Osteoblast (primary cell): ENCODE results near the gene PARD3. TPM values are rescaled to one million over a fixed set of nuclear protein-coding genes. Genes with fewer than 3 reads are reported as not detected.
"Not testable (repeated sequence)": the region's sequence is repeated elsewhere in the genome, so short reads cannot be mapped to it uniquely, and the experiment has no call there.

Source experiments
- DNase-seq: peaks from one replicate; pipeline ENCODE4 v3.0.0; 2011; ENCODE audit warnings: low spot score, mixed read lengths; ENCODE audit not compliant: insufficient read length; ENCODE audit errors: missing footprints
- H2AFZ ChIP-seq: 2 replicates; pipeline ENCODE4 v1.6.0; 2011; ENCODE audit warnings: mild to moderate bottlenecking, low read length
- H3K27ac ChIP-seq: 2 replicates; pipeline ENCODE4 v1.5.1; 2011; ENCODE audit warnings: mild to moderate bottlenecking, low read depth, low read length, moderate library complexity
- H3K27me3 ChIP-seq: 2 replicates; pipeline ENCODE4 v1.6.0; 2012; ENCODE audit warnings: mild to moderate bottlenecking, control low read depth, inconsistent platforms, low read length, moderate library complexity; ENCODE audit not compliant: insufficient read depth
- H3K36me3 ChIP-seq: 2 replicates; pipeline ENCODE4 v1.5.1; 2011; ENCODE audit warnings: mild to moderate bottlenecking, low read length, control low read depth, moderate library complexity; ENCODE audit not compliant: insufficient read depth
- H3K4me1 ChIP-seq: 2 replicates; pipeline ENCODE4 v1.5.1; 2011; ENCODE audit warnings: mild to moderate bottlenecking, low read length, control low read depth, moderate library complexity; ENCODE audit not compliant: insufficient read depth
- H3K4me2 ChIP-seq: 2 replicates; pipeline ENCODE4 v1.6.0; 2011; ENCODE audit warnings: mild to moderate bottlenecking, low read length; ENCODE audit not compliant: insufficient read depth
- H3K4me3 ChIP-seq: fragments of 200-600 bp; sonication (generic); 3 replicates; pipeline ENCODE4 v1.5.1; 2012; ENCODE audit warnings: mild to moderate bottlenecking, low read length, inconsistent platforms; ENCODE audit not compliant: insufficient read depth
- H3K79me2 ChIP-seq: 2 replicates; pipeline ENCODE4 v1.6.0; 2012; ENCODE audit warnings: mild to moderate bottlenecking, low read length, control low read depth, inconsistent platforms; ENCODE audit not compliant: insufficient read depth
- H3K9me3 ChIP-seq: 2 replicates; pipeline ENCODE4 v1.5.1; 2011; ENCODE audit warnings: low read depth, low read length, control low read depth
- H4K20me1 ChIP-seq: 2 replicates; pipeline ENCODE4 v1.6.0; 2012; ENCODE audit warnings: mild to moderate bottlenecking, low read length, control low read depth; ENCODE audit not compliant: insufficient read depth
- CTCF ChIP-seq: IDR thresholded peaks from 2 replicates; pipeline ENCODE4 v1.5.1; 2011; ENCODE audit warnings: mild to moderate bottlenecking, low read depth, low read length, moderate library complexity; ENCODE audit errors: extremely low read depth
- total RNA-seq: library from RNA; depleted of rRNA; stranded (reverse); fragments of >200 nt; gene quantifications from 2 replicates; pipeline ENCODE4 v1.2.3, GENCODE V29; 2012

PARD3 gene
- total RNA-seq, 1 donor: 71.7 TPM

- H4K20me1 ChIP-seq: peaks cover 5% of the 10 kb centered on the region
- H3K27me3 ChIP-seq: no peaks in the 10 kb centered on the region
- no peaks in the 10 kb centered on the region for H3K9me3 ChIP-seq
- H3K27ac ChIP-seq: peak overlapping the region; percentile 46
- DNase-seq: no peak
- H3K4me3 ChIP-seq: no peak overlapping the region
- H3K4me2 ChIP-seq: peak overlapping the region; percentile 78
- H3K4me1 ChIP-seq: peaks cover 26% of the 10 kb centered on the region
- no peak overlapping the region for H2AFZ ChIP-seq
- H3K79me2 ChIP-seq: no peaks in the 10 kb centered on the region
- no peaks in the 10 kb centered on the region for H3K36me3 ChIP-seq
- TF ChIP-seq CTCF: no peak
Measured at GRCh38 chr10:34432589-34432988, 382.5 kb downstream of the PARD3 start.

- no peak overlapping the region for H3K27ac ChIP-seq
- H3K36me3 ChIP-seq: no peaks in the 10 kb centered on the region
- no peak overlapping the region for H3K4me2 ChIP-seq
- no peaks in the 10 kb centered on the region for H3K9me3 ChIP-seq
- no peak overlapping the region for H2AFZ ChIP-seq
- peaks cover 26% of the 10 kb centered on the region for H3K4me1 ChIP-seq
- H3K4me3 ChIP-seq: no peak overlapping the region
- H4K20me1 ChIP-seq: peaks cover 5% of the 10 kb centered on the region
- H3K27me3 ChIP-seq: no peaks in the 10 kb centered on the region
- TF ChIP-seq CTCF: no peak
- no peaks in the 10 kb centered on the region for H3K79me2 ChIP-seq
- DNase-seq: no peak
Measured at GRCh38 chr10:34430685-34431084, 384.4 kb downstream of the PARD3 start.

- H3K9me3 ChIP-seq: no peaks in the 10 kb centered on the region
- H4K20me1 ChIP-seq: no peaks in the 10 kb centered on the region
- H3K4me1 ChIP-seq: peaks cover 13% of the 10 kb centered on the region
- no peaks in the 10 kb centered on the region for H3K36me3 ChIP-seq
- H3K4me2 ChIP-seq: no peak overlapping the region
- no peak for DNase-seq
- H2AFZ ChIP-seq: no peak overlapping the region
- no peaks in the 10 kb centered on the region for H3K79me2 ChIP-seq
- TF ChIP-seq CTCF: no peak
- no peaks in the 10 kb centered on the region for H3K27me3 ChIP-seq
- no peak overlapping the region for H3K27ac ChIP-seq
- H3K4me3 ChIP-seq: no peak overlapping the region
Measured at GRCh38 chr10:34428501-34428900, 386.6 kb downstream of the PARD3 start.

GRCh38 chr10:34427911-34428216, 387.2 kb downstream of the PARD3 start:
- no peaks in the 10 kb centered on the region for H3K36me3 ChIP-seq
- H3K27ac ChIP-seq: no peak overlapping the region
- no peaks in the 10 kb centered on the region for H4K20me1 ChIP-seq
- no peaks in the 10 kb centered on the region for H3K79me2 ChIP-seq
- no peak overlapping the region for H2AFZ ChIP-seq
- H3K4me2 ChIP-seq: no peak overlapping the region
- no peaks in the 10 kb centered on the region for H3K9me3 ChIP-seq
- H3K4me1 ChIP-seq: peaks cover 9% of the 10 kb centered on the region
- H3K27me3 ChIP-seq: no peaks in the 10 kb centered on the region
- no peak overlapping the region for H3K4me3 ChIP-seq
- TF ChIP-seq CTCF: no peak
- no peak for DNase-seq

- H3K4me1 ChIP-seq, H3K4me2 ChIP-seq, H3K27me3 ChIP-seq, H3K27ac ChIP-seq, H3K79me2 ChIP-seq, H2AFZ ChIP-seq, H3K9me3 ChIP-seq, H4K20me1 ChIP-seq, H3K36me3 ChIP-seq, H3K4me3 ChIP-seq, DNase-seq: not testable (repeated sequence)
Measured at GRCh38 chr10:34427158-34427910, 387.8 kb downstream of the PARD3 start.

- not testable (repeated sequence) for H3K4me1 ChIP-seq, H4K20me1 ChIP-seq, H3K4me2 ChIP-seq, H2AFZ ChIP-seq, H3K4me3 ChIP-seq, H3K36me3 ChIP-seq, H3K9me3 ChIP-seq, H3K27me3 ChIP-seq, H3K79me2 ChIP-seq, H3K27ac ChIP-seq, DNase-seq
Measured at GRCh38 chr10:34426538-34427157, 388.4 kb downstream of the PARD3 start.
